HG03045 (cell line): ENCODE results near the gene SPATA25.

Experiments
- ATAC-seq: cut with Tn5 transposase; IDR thresholded peaks from one replicate; pipeline ENCODE4 v1.9.1; 2021; ENCODE audit warnings: mild to moderate bottlenecking, moderate library complexity; ENCODE audit not compliant: unreplicated experiment

Gene SPATA25

GRCh38 chr20:45867136-45867818 is 20.1 kb downstream of the SPATA25 start:
- no peak for ATAC-seq

- ATAC-seq = no peak
Measured at GRCh38 chr20:45866454-45866853, 21.0 kb downstream of the SPATA25 start.

- ATAC-seq = no peak
Measured at GRCh38 chr20:45863543-45864470, 23.6 kb downstream of the SPATA25 start.

- no peak for ATAC-seq
Measured at GRCh38 chr20:45861221-45862075, 26.0 kb downstream of the SPATA25 start.

- ATAC-seq = no peak
Measured at GRCh38 chr20:45860560-45861220, 26.7 kb downstream of the SPATA25 start.

- no peak for ATAC-seq
Measured at GRCh38 chr20:45859916-45860315, 27.5 kb downstream of the SPATA25 start.

- peak; percentile 19 for ATAC-seq
Measured at GRCh38 chr20:45857882-45858216, 29.6 kb downstream of the SPATA25 start.

- ATAC-seq = peak; percentile 98
Measured at GRCh38 chr20:45857114-45857881, 30.1 kb downstream of the SPATA25 start, which contains the start of the genes ACOT8 and ZSWIM3. Gene ACOT8 (minus strand): TSS chr20:45857392. CDS start chr20:45857315, 77 bp downstream. Gene ZSWIM3 (plus strand): TSS chr20:45857614. CDS start chr20:45857826, 212 bp downstream.

- ATAC-seq = no peak
Measured at GRCh38 chr20:45853484-45853883, 33.9 kb downstream of the SPATA25 start.

- ATAC-seq = no peak
Measured at GRCh38 chr20:45852326-45852725, 35.1 kb downstream of the SPATA25 start.

- ATAC-seq = no peak
Measured at GRCh38 chr20:45851501-45851900, 35.9 kb downstream of the SPATA25 start.

- ATAC-seq = no peak
Measured at GRCh38 chr20:45850926-45851325, 36.5 kb downstream of the SPATA25 start.

- no peak for ATAC-seq
Measured at GRCh38 chr20:45850238-45850637, 37.2 kb downstream of the SPATA25 start.

GRCh38 chr20:45848969-45849582 is 38.3 kb downstream of the SPATA25 start:
- ATAC-seq = no peak

- no peak for ATAC-seq
Measured at GRCh38 chr20:45848421-45848820, 39.0 kb downstream of the SPATA25 start.

GRCh38 chr20:45845452-45845851 is 42.0 kb downstream of the SPATA25 start:
- no peak for ATAC-seq

GRCh38 chr20:45843506-45843905 is 43.9 kb downstream of the SPATA25 start:
- no peak for ATAC-seq

GRCh38 chr20:45842169-45842812 is 45.1 kb downstream of the SPATA25 start:
- ATAC-seq = no peak
